DOHH2 (cell line): Measurements from ENCODE around the gene BEST3.

Source experiments
- H3F3A ChIP-seq: fragments of 200-600 bp; sonication (generic), shearing (Covaris generic); 2 replicates; pipeline ENCODE4 v1.6.0; 2016; ENCODE audit warnings: antibody characterized with exemption, mild to moderate bottlenecking; ENCODE audit not compliant: control insufficient read depth, insufficient read depth
- H3K27ac ChIP-seq: fragments of 200-600 bp; sonication (generic); 2 replicates; pipeline ENCODE4 v1.5.1; 2014; ENCODE audit warnings: low read depth, mild to moderate bottlenecking, low read length, moderate library complexity
- H3K27me3 ChIP-seq: fragments of 200-600 bp; sonication (generic); 2 replicates; pipeline ENCODE4 v1.6.1; 2014; ENCODE audit warnings: mild to moderate bottlenecking, low read length, mixed read lengths; ENCODE audit not compliant: control insufficient read depth
- H3K36me3 ChIP-seq: fragments of 200-600 bp; sonication (generic); 2 replicates; pipeline ENCODE4 v1.6.1; 2014; ENCODE audit warnings: mild to moderate bottlenecking, low read length, moderate library complexity, mixed read lengths; ENCODE audit not compliant: control insufficient read depth
- H3K4me1 ChIP-seq: fragments of 200-600 bp; sonication (generic); 2 replicates; pipeline ENCODE4 v1.6.1; 2014; ENCODE audit warnings: mild to moderate bottlenecking, low read length, mixed read lengths; ENCODE audit not compliant: control insufficient read depth
- H3K4me2 ChIP-seq: fragments of 200-600 bp; sonication (generic); 2 replicates; pipeline ENCODE4 v1.6.0; 2014; ENCODE audit warnings: mild to moderate bottlenecking, low read length, moderate library complexity
- H3K4me3 ChIP-seq: fragments of 200-600 bp; sonication (generic); 2 replicates; pipeline ENCODE4 v1.5.1; 2014; ENCODE audit warnings: mild to moderate bottlenecking, low read length, mixed read lengths
- H3K79me2 ChIP-seq: fragments of 200-600 bp; sonication (generic); 2 replicates; pipeline ENCODE4 v1.6.1; 2014; ENCODE audit warnings: mild to moderate bottlenecking, low read length, mixed read lengths; ENCODE audit not compliant: control insufficient read depth
- H3K9me2 ChIP-seq: fragments of 200-600 bp; sonication (generic); replicated peaks from 2 replicates; pipeline ENCODE4 v1.6.1; 2014; ENCODE audit warnings: mild to moderate bottlenecking, low read length, mixed read lengths; ENCODE audit not compliant: control insufficient read depth
- H3K9me3 ChIP-seq: fragments of 200-600 bp; sonication (generic); 2 replicates; pipeline ENCODE4 v1.6.1; 2014; ENCODE audit warnings: antibody characterized with exemption, low read length, mixed read lengths; ENCODE audit not compliant: control insufficient read depth, insufficient read depth
- H4K20me1 ChIP-seq: fragments of 200-600 bp; sonication (generic); 2 replicates; pipeline ENCODE4 v1.6.0; 2014; ENCODE audit warnings: low read depth, mild to moderate bottlenecking, antibody characterized with exemption, low read length, moderate library complexity; ENCODE audit not compliant: control insufficient read depth, insufficient read depth
- EZH2phosphoT487 ChIP-seq: fragments of 200-600 bp; sonication (generic); IDR thresholded peaks from 2 replicates; pipeline ENCODE4 v1.6.1; 2017; ENCODE audit warnings: borderline replicate concordance, mild to moderate bottlenecking, antibody characterized with exemption, low read length, moderate library complexity, mixed read lengths
- TF ChIP-seq, protein P1 (sequence below): fragments of 200-600 bp; sonication (generic); IDR thresholded peaks from one replicate; pipeline ENCODE4 v1.5.1; 2014; ENCODE audit warnings: antibody characterized with exemption, mild to moderate bottlenecking, low read depth, low read length; ENCODE audit not compliant: poor library complexity, severe bottlenecking

Gene BEST3

DNA sequence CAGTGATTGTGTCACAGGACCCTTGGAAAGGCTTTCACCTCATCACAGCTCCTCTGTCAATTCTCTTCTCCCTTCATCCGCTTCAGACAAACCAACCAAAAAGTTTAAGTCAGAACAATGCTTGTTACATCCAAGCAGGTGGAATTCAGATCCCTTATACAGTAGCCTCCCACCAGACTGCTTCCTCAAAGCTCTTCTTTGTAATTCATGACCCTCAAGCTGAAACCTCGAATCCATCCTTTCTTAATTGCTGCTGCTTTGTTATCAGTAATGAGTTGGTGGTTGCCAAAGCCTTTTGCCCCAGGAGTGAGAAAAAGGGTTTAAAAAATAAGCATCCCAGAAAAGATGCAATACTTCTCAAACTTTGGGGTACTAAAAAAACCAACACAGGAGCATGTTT is 9.5 kb downstream of the BEST3 start:
- Histone ChIP-seq H3K27ac (no peak overlapping the region), H3K79me2 (no peaks in the 10 kb centered on the region), H4K20me1 (no peaks in the 10 kb centered on the region), H3K4me1 (no peaks in the 10 kb centered on the region), H3K36me3 (no peaks in the 10 kb centered on the region), H3F3A (no peaks in the 10 kb centered on the region), H3K9me2 (no peaks in the 10 kb centered on the region), H3K4me2 (no peak overlapping the region), H3K9me3 (no peaks in the 10 kb centered on the region), H3K27me3 (peaks cover 18% of the 10 kb centered on the region), H3K4me3 (no peak overlapping the region)
- TF ChIP-seq EZH2phosphoT487: no peak
- TF ChIP-seq, protein P1, sequence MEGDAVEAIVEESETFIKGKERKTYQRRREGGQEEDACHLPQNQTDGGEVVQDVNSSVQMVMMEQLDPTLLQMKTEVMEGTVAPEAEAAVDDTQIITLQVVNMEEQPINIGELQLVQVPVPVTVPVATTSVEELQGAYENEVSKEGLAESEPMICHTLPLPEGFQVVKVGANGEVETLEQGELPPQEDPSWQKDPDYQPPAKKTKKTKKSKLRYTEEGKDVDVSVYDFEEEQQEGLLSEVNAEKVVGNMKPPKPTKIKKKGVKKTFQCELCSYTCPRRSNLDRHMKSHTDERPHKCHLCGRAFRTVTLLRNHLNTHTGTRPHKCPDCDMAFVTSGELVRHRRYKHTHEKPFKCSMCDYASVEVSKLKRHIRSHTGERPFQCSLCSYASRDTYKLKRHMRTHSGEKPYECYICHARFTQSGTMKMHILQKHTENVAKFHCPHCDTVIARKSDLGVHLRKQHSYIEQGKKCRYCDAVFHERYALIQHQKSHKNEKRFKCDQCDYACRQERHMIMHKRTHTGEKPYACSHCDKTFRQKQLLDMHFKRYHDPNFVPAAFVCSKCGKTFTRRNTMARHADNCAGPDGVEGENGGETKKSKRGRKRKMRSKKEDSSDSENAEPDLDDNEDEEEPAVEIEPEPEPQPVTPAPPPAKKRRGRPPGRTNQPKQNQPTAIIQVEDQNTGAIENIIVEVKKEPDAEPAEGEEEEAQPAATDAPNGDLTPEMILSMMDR: no peak

DNA sequence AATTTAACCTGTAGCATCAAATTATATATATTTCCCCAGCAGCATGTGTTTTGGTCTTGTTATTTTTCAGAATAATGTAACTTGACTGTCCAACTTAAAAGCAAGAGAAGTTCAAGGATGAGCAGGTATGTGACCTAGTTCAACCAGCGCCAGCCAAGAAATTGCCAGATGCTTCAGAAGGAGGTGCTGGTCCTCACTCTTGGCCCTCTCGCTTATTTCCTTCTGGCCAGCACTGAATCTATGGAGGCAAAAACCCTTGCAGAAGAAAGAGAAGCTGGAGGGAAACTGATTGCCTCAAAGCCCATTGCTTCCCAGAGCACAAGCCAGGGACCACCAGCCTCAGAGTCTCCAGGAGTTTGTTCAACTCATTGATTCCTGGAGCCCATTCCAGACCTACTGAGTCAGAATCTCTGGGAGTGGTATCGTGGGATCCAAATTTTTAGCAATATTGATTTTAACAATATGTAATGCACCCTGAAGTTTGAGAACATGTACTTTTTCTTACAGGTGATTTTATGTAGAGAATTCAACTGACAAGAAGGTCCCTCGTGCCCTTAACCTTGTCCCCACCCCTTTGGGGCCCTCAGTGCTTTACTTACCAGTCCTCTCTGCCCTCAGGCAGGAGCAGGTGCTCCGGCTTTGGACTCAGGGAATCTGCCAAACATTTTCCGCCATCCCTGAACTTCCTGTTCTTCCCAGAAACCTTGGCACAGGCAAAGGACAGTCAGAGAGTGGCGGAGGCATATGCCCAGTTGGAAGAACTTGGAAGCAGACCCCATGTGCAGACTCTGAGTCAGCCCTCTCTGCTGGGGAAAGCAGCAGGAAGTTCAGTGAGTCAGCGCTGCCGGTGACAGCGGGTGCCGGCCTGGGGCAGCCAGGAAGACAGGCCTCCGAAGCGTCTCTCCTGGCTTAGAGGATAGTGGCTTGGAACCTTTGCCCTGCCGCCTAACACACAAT is 10.4 kb downstream of the BEST3 start:
- TF ChIP-seq, protein P1: no peak
- no peak for TF ChIP-seq EZH2phosphoT487
- no peaks in the 10 kb centered on the region for H3F3A ChIP-seq
- H3K79me2 ChIP-seq: no peaks in the 10 kb centered on the region
- H3K36me3 ChIP-seq: no peaks in the 10 kb centered on the region
- H4K20me1 ChIP-seq: no peaks in the 10 kb centered on the region
- no peak overlapping the region for H3K27ac ChIP-seq
- no peaks in the 10 kb centered on the region for H3K9me3 ChIP-seq
- H3K4me3 ChIP-seq: no peak overlapping the region
- no peaks in the 10 kb centered on the region for H3K9me2 ChIP-seq
- no peak overlapping the region for H3K4me2 ChIP-seq
- peaks cover 26% of the 10 kb centered on the region for H3K27me3 ChIP-seq
- H3K4me1 ChIP-seq: no peaks in the 10 kb centered on the region

DNA sequence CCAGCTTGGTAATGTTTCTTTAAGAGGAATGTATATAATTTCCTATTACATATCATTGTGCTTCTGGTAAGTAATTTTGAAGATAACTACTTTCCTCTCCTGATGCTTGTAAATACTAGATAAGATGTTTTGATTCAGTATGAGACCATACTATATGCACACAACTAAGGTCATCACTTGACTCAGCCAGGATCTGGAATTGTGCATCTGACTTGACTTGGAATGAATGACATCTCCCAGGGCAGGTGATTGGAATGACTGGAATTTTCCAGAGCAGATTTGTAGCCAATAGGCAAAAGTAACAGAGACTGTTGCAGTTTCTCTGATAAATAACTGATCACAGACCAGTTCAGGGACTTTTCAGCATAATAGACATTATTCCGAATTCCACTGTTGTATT is 11.1 kb downstream of the BEST3 start:
- no peak overlapping the region for H3K4me2 ChIP-seq
- peaks cover 31% of the 10 kb centered on the region for H3K27me3 ChIP-seq
- no peak overlapping the region for H3K4me3 ChIP-seq
- H3K9me2 ChIP-seq: no peaks in the 10 kb centered on the region
- H4K20me1 ChIP-seq: no peaks in the 10 kb centered on the region
- no peaks in the 10 kb centered on the region for H3K4me1 ChIP-seq
- TF ChIP-seq, protein P1: no peak
- no peak for TF ChIP-seq EZH2phosphoT487
- no peak overlapping the region for H3K27ac ChIP-seq
- H3K79me2 ChIP-seq: no peaks in the 10 kb centered on the region
- H3K9me3 ChIP-seq: no peaks in the 10 kb centered on the region
- H3K36me3 ChIP-seq: no peaks in the 10 kb centered on the region
- no peaks in the 10 kb centered on the region for H3F3A ChIP-seq
